ENCODE results near the gene BEST1. TPM values are rescaled to one million over a fixed set of nuclear protein-coding genes. Genes with fewer than 3 reads are reported as not detected.

BEST1 gene
- total and polyA plus RNA-seq, 2 of the 13 experiments (the other 11 are each of a cell fraction or from before 2014, with no cell fraction given): 0.09 to 0.65 TPM

GRCh38 chr11:61927501-61927900, 22.6 kb upstream of the BEST1 start:
- BruUV-seq (replicated peaks): no TSS peak
- in situ Hi-C loops (cut with HindIII; ENCODE audit: extremely low pct_ligation_motif_present, low pct_unique_long_range_greater_than_20kb): no loop called here
- Histone ChIP-seq H3K27ac (ENCODE audit: extremely low read length, insufficient read depth, low read length) (no peak overlapping the region), H3K9ac (ENCODE audit: insufficient read depth, low read depth, low read length) (no peak overlapping the region), H3K36me3 (replicated peaks in 1 of 2; ENCODE audit: control insufficient read depth in 1 of 2, insufficient read depth in 2 of 2, low read length in 2 of 2) (no peaks in the 10 kb centered on the region), H4K20me1 (ENCODE audit: insufficient read depth, low read length) (no peaks in the 10 kb centered on the region), H3K4me2 (ENCODE audit: low read depth, low read length) (no peak overlapping the region), H3K79me2 (ENCODE audit: insufficient read depth, low read length) (no peaks in the 10 kb centered on the region), H3K9me3 (ENCODE audit: low read length) (no peaks in the 10 kb centered on the region), H3K4me1 (ENCODE audit: insufficient read depth, low read length) (peaks cover 37% of the 10 kb centered on the region), H3K27me3 (ENCODE audit: control insufficient read depth in 1 of 2, insufficient read depth in 2 of 2, low read length in 2 of 2) (no peaks in the 10 kb centered on the region), H2AFZ (ENCODE audit: low read length) (no peak overlapping the region), H3K4me3 (replicated peaks in 1 of 3; ENCODE audit: insufficient read depth in 1 of 3, low read depth in 2 of 3, low read length in 3 of 3) (no peak overlapping the region)
- ATAC-seq (no peak), DNase-seq (ENCODE audit: low spot score) (no peak), FAIRE-seq (no peak)
- POLR2A ChIA-PET: no interaction called here
- CTCF ChIA-PET (ENCODE audit: low intra/inter-chr PET ratio, low total read pairs): no interaction called here
- WGBS (ENCODE audit: low lambda C conversion rate): 53% methylated on average over 1 of the region's 1 CpG
- intact Hi-C loops (cut with micrococcal nuclease; ENCODE audit: unreplicated experiment): loop anchor here (1.0 kb wide), 1 partner anchor 10 kb away; no protein-coding TSS in a partner anchor
- TF ChIP-seq MTA1 (CRISPR knock-in tag; IDR thresholded peaks at IDR 0.05; ENCODE audit: borderline replicate concordance) (no peak), HNF1B (CRISPR knock-in tag; IDR thresholded peaks at IDR 0.05) (no peak), RXRA (CRISPR knock-in tag; IDR thresholded peaks at IDR 0.05) (no peak), ZSCAN30 (CRISPR knock-in tag; IDR thresholded peaks at IDR 0.05) (no peak), ZSCAN29 (CRISPR knock-in tag; conservative IDR thresholded peaks at IDR 0.05) (no peak), KLF11 (CRISPR knock-in tag; IDR thresholded peaks at IDR 0.05) (no peak), ISX (CRISPR knock-in tag; conservative IDR thresholded peaks at IDR 0.05) (no peak), RERE (CRISPR knock-in tag; IDR thresholded peaks at IDR 0.05; ENCODE audit: low read depth) (no peak), SNAPC4 (CRISPR knock-in tag; IDR thresholded peaks at IDR 0.05) (no peak), ZNF512 (CRISPR knock-in tag; IDR thresholded peaks at IDR 0.05) (no peak), ZNF564 (CRISPR knock-in tag; IDR thresholded peaks at IDR 0.05) (no peak), ZNF678 (CRISPR knock-in tag; IDR thresholded peaks at IDR 0.05) (no peak)
